HG03378 (cell line): ENCODE measurements around the gene CD28.
"Not testable (repeated sequence)": the region's sequence is repeated elsewhere in the genome, so short reads cannot be mapped to it uniquely, and the experiment has no call there.

Source experiments
- ATAC-seq: cut with Tn5 transposase; IDR thresholded peaks from one replicate; pipeline ENCODE4 v1.9.1; 2021; ENCODE audit warnings: mild to moderate bottlenecking, moderate library complexity; ENCODE audit not compliant: unreplicated experiment

The CD28 gene

GRCh38 chr2:203743441-203743981 lies 37.1 kb downstream of the CD28 start:
- no peak for ATAC-seq

GRCh38 chr2:203744091-203744490 lies 37.7 kb downstream of the CD28 start:
- ATAC-seq = no peak

GRCh38 chr2:203745267-203745666 lies 38.8 kb downstream of the CD28 start:
- no peak for ATAC-seq

- ATAC-seq = no peak
Measured at GRCh38 chr2:203748331-203749126, 42.1 kb downstream of the CD28 start.

- no peak for ATAC-seq
Measured at GRCh38 chr2:203750346-203751068, 44.1 kb downstream of the CD28 start.

- no peak for ATAC-seq
Measured at GRCh38 chr2:203751685-203752271, 45.3 kb downstream of the CD28 start.

GRCh38 chr2:203756161-203756560 lies 49.7 kb downstream of the CD28 start:
- no peak for ATAC-seq

- no peak for ATAC-seq
Measured at GRCh38 chr2:203758841-203759689, 52.6 kb downstream of the CD28 start.

- ATAC-seq = no peak
Measured at GRCh38 chr2:203759690-203760365, 53.4 kb downstream of the CD28 start.

GRCh38 chr2:203761121-203761520 lies 54.7 kb downstream of the CD28 start:
- ATAC-seq = no peak

- ATAC-seq = no peak
Measured at GRCh38 chr2:203763241-203763937, 57.0 kb downstream of the CD28 start.

- no peak for ATAC-seq
Measured at GRCh38 chr2:203763938-203764664, 57.7 kb downstream of the CD28 start.

- ATAC-seq = no peak
Measured at GRCh38 chr2:203772456-203773165, 66.2 kb downstream of the CD28 start.

- ATAC-seq = no peak
Measured at GRCh38 chr2:203774760-203775159, 68.3 kb downstream of the CD28 start.

- ATAC-seq = no peak
Measured at GRCh38 chr2:203775684-203776083, 69.2 kb downstream of the CD28 start.

GRCh38 chr2:203777030-203777429 lies 70.6 kb downstream of the CD28 start:
- no peak for ATAC-seq

- not testable (repeated sequence) for ATAC-seq
Measured at GRCh38 chr2:203779477-203780073, 73.1 kb downstream of the CD28 start.

- no peak for ATAC-seq
Measured at GRCh38 chr2:203780231-203780630, 73.8 kb downstream of the CD28 start.
